HCT116 (cell line): ENCODE results near the gene OR7G3. TPM values are rescaled to one million over a fixed set of nuclear protein-coding genes. Genes with fewer than 3 reads are reported as not detected.

Experiments
- ATAC-seq: fragments of 200-7000 bp; cut with Tn5 transposase; 2 replicates; pipeline ENCODE4 v1.9.1; 2020; ENCODE audit warnings: mild to moderate bottlenecking, moderate library complexity
- BruUV-seq: library from RNA; stranded (reverse); fragments of 400-500 nt; replicated peaks from 2 replicates; lab custom pipeline; 2021; lab: Mats Ljungman, UMichigan
- CTCF ChIA-PET: fragments of 300-600 bp; sonication (Branson Sonifier 250); formaldehyde crosslinking; loops from one replicate; lab custom pipeline; 2021; ENCODE audit warnings: antibody characterized with exemption; lab: Charles Lee
- POLR2A ChIA-PET: fragments of 300-600, 350-600 bp; sonication (Branson Sonifier 250); formaldehyde crosslinking; loops from one replicate; lab custom pipeline; 2021; ENCODE audit warnings: antibody characterized with exemption; lab: Charles Lee
- RAD21 ChIA-PET, 2 experiments: fragments of 300-600 bp; sonication (Branson Sonifier 250); formaldehyde crosslinking; loops; one replicate each; lab custom pipeline; 2023; ENCODE audit warnings: low total read pairs in 2 of 2; ENCODE audit not compliant: uncharacterized antibody in 2 of 2, unreplicated experiment in 2 of 2, low non-redundant PET in 1 of 2; lab: Charles Lee
- DNase-seq: peaks from one replicate; pipeline ENCODE4 v3.0.0-alpha.2; 2010; ENCODE audit warnings: low read depth, low spot score
- H2AFZ ChIP-seq: fragments of 200-600 bp; shearing (Covaris generic), sonication (generic); 2 replicates; pipeline ENCODE4 v1.6.1; 2017; ENCODE audit warnings: low read depth, mixed run types, mixed read lengths, antibody characterized with exemption, low read length; ENCODE audit not compliant: poor library complexity, severe bottlenecking
- H3K27ac ChIP-seq: 2 replicates; pipeline ENCODE4 v1.5.1; 2012; ENCODE audit warnings: low read depth, low read length
- H3K27me3 ChIP-seq: fragments of 200-600 bp; sonication (generic); 2 replicates; pipeline ENCODE4 v1.6.1; 2016; ENCODE audit warnings: mixed run types, low read length, mixed read lengths; ENCODE audit not compliant: insufficient read depth
- H3K36me3 ChIP-seq, 2 experiments: fragments of 200-500 bp in 1 of 2; fragments of 200-600 bp in 1 of 2; sonication (Bioruptor generic) in 1 of 2; sonication (generic) in 1 of 2; 2 replicates each; pipeline versions ENCODE4 v1.5.1 to v1.6.1; 2014 to 2016; ENCODE audit warnings: low read length in 2 of 2, inconsistent platforms in 1 of 2, mixed read lengths in 1 of 2, mixed run types in 1 of 2; ENCODE audit not compliant: insufficient read depth in 2 of 2, control insufficient read depth in 1 of 2
- H3K4me1 ChIP-seq, 2 experiments: fragments of 200-600 bp in 1 of 2; sonication (generic) in 1 of 2; 2 replicates each; pipeline versions ENCODE4 v1.5.1 to v1.6.1; 2012 to 2017; ENCODE audit warnings: low read length in 2 of 2, inconsistent platforms in 1 of 2, mild to moderate bottlenecking in 1 of 2, mixed read lengths in 1 of 2, mixed run types in 1 of 2, moderate library complexity in 1 of 2; ENCODE audit not compliant: insufficient read depth in 2 of 2, control insufficient read depth in 1 of 2
- H3K4me2 ChIP-seq: fragments of 200-600 bp; sonication (generic); 2 replicates; pipeline ENCODE4 v1.6.1; 2017; ENCODE audit warnings: mixed run types, low read length, mixed read lengths
- H3K4me3 ChIP-seq, 2 experiments: fragments of 200-600 bp in 1 of 2; sonication (generic) in 1 of 2; replicated peaks in 1 of 2; 2 replicates each; pipeline ENCODE4 v1.5.1; 2011 to 2016; ENCODE audit warnings: low read length in 2 of 2, control low read depth in 1 of 2, low read depth in 1 of 2, mild to moderate bottlenecking in 1 of 2, mixed read lengths in 1 of 2, mixed run types in 1 of 2
- H3K79me2 ChIP-seq: fragments of 200-600 bp; sonication (generic); 2 replicates; pipeline ENCODE4 v1.6.1; 2017; ENCODE audit warnings: mild to moderate bottlenecking, mixed run types, low read length, moderate library complexity, mixed read lengths; ENCODE audit not compliant: insufficient read depth
- H3K9ac ChIP-seq: fragments of 200-600 bp; sonication (generic); 2 replicates; pipeline ENCODE4 v1.6.1; 2016; ENCODE audit warnings: low read length, mixed read lengths
- H3K9me2 ChIP-seq: fragments of 200-600 bp; sonication (generic), shearing (Covaris generic); 2 replicates; pipeline ENCODE4 v1.6.1; 2017; ENCODE audit warnings: mixed run types, mild to moderate bottlenecking, moderate library complexity; ENCODE audit not compliant: insufficient read depth
- H3K9me3 ChIP-seq, 2 experiments: fragments of 200-500 bp in 1 of 2; fragments of 200-600 bp in 1 of 2; sonication (Bioruptor generic) in 1 of 2; sonication (generic) in 1 of 2; 2 replicates each; pipeline ENCODE4 v1.6.1; 2014 to 2017; ENCODE audit warnings: low read length in 2 of 2, mixed read lengths in 2 of 2, inconsistent platforms in 1 of 2, low read depth in 1 of 2, mild to moderate bottlenecking in 1 of 2, mixed run types in 1 of 2, moderate library complexity in 1 of 2; ENCODE audit not compliant: control insufficient read depth in 1 of 2, insufficient read depth in 1 of 2
- H4K20me1 ChIP-seq: fragments of 200-600 bp; sonication (generic), shearing (Covaris generic); 2 replicates; pipeline ENCODE4 v1.6.1; 2017; ENCODE audit warnings: mixed run types, mild to moderate bottlenecking, moderate library complexity; ENCODE audit not compliant: insufficient read depth
- ATF3 ChIP-seq: IDR thresholded peaks from 2 replicates; pipeline ENCODE4 v1.6.1; 2012
- CEBPB ChIP-seq: IDR thresholded peaks from 2 replicates; pipeline ENCODE4 v1.6.1; 2012; ENCODE audit warnings: low read depth
- EZH2 ChIP-seq: fragments of 200-600 bp; sonication (generic); IDR thresholded peaks from 2 replicates; pipeline ENCODE4 v1.6.1; 2017; ENCODE audit warnings: antibody characterized with exemption, mixed run types
- FOSL1 ChIP-seq: IDR thresholded peaks from 2 replicates; pipeline ENCODE4 v1.6.1; 2012; ENCODE audit warnings: low read depth
- JUND ChIP-seq: IDR thresholded peaks from 2 replicates; pipeline ENCODE4 v1.6.1; 2012
- MAX ChIP-seq: IDR thresholded peaks from 2 replicates; pipeline ENCODE4 v1.6.1; 2012
- SP1 ChIP-seq: IDR thresholded peaks from 2 replicates; pipeline ENCODE4 v1.6.1; 2012; ENCODE audit warnings: low read depth
- SRF ChIP-seq: IDR thresholded peaks from 2 replicates; pipeline ENCODE4 v1.6.1; 2012; ENCODE audit warnings: low read depth
- TCF7L2 ChIP-seq: IDR thresholded peaks from 2 replicates; pipeline ENCODE4 v1.7.0; 2011; ENCODE audit warnings: borderline replicate concordance, inconsistent platforms; ENCODE audit not compliant: insufficient read depth, insufficient read length; ENCODE audit errors: extremely low read depth
- YY1 ChIP-seq: IDR thresholded peaks from 2 replicates; pipeline ENCODE4 v1.6.1; 2011; ENCODE audit warnings: low read length, low read depth, moderate library complexity, mild to moderate bottlenecking; ENCODE audit not compliant: insufficient replicate concordance; ENCODE audit errors: extremely low read depth
- ZBTB33 ChIP-seq: IDR thresholded peaks from 2 replicates; pipeline ENCODE4 v1.6.1; 2011; ENCODE audit warnings: mild to moderate bottlenecking, low read length, moderate library complexity; ENCODE audit not compliant: insufficient replicate concordance; ENCODE audit errors: extremely low read depth
- intact Hi-C: fragments of 100-400 bp; cut with micrococcal nuclease; formaldehyde crosslinking; loops from 2 replicates; pipeline ENCODE4 v1.10.0; 2022
- total RNA-seq: library from RNA; stranded (reverse); gene quantifications from one replicate; pipeline ENCODE4 v1.2.1, GENCODE V29; 2021; ENCODE audit not compliant: unreplicated experiment

Gene OR7G3
- total RNA-seq, 1 experiment from 2014 or later: not detected

GRCh38 chr19:9140159-9140874 lies 13.6 kb upstream of the OR7G3 start, which contains the start of gene ZNF317 (continued):
- TF ChIP-seq FOSL1: no peak
- peak; percentile 87 for TF ChIP-seq MAX

GRCh38 chr19:9139609-9140158 lies 12.9 kb upstream of the OR7G3 start:
- DNase-seq (no peak), ATAC-seq (peak; percentile 9)
- Histone ChIP-seq H3K9me3 (peaks cover 4 to 18% of the 10 kb centered on the region in 2 experiments), H3K27me3 (no peaks in the 10 kb centered on the region), H3K4me2 (peak overlapping the region; percentile 95), H3K9me2 (no peaks in the 10 kb centered on the region), H4K20me1 (no peaks in the 10 kb centered on the region), H3K4me1 (peaks cover 4 to 9% of the 10 kb centered on the region in 2 experiments; a peak in 2 of 4 replicates), H2AFZ (peak overlapping the region; percentile 97), H3K36me3 (peaks cover 0 to 14% of the 10 kb centered on the region in 2 experiments; a peak in 1 of 4 replicates), H3K79me2 (peaks cover 45% of the 10 kb centered on the region), H3K27ac (peak overlapping the region; percentile 54), H3K4me3 (peak overlapping the region; percentile 90 to 99), H3K9ac (peak overlapping the region; percentile 99)
- no peak for TF ChIP-seq ATF3
- TF ChIP-seq CEBPB: no peak
- no peak for TF ChIP-seq YY1
- TF ChIP-seq EZH2: no peak
- TF ChIP-seq SRF: no peak
- no peak for TF ChIP-seq FOSL1
- TF ChIP-seq ZBTB33: no peak
- no peak for TF ChIP-seq TCF7L2
- TF ChIP-seq JUND: no peak
- no peak for TF ChIP-seq SP1
- ChIA-PET RAD21 (no interaction called here), CTCF (no interaction called here), POLR2A (no interaction called here)
- intact Hi-C loops: loop anchor here (5.0 to 10.0 kb wide), 7 partner anchors 173 to 1248 kb away; partner anchors contain the start of genes ZNF266 and ZNF561
- BruUV-seq: TSS peak; percentile 76
